Fibroblast of lung (primary cell): Measurements from ENCODE around the gene CHODL. TPM values are rescaled to one million over a fixed set of nuclear protein-coding genes. Genes with fewer than 3 reads are reported as not detected.

Experiments
- DNase-seq, 2 donors: peaks; one replicate each; pipeline versions ENCODE4 v3.0.0 to v3.0.0-alpha.2; 2010; ENCODE audit warnings: low read depth in 2 of 2
- H2AFZ ChIP-seq: 2 replicates; pipeline ENCODE4 v1.5.1; 2012; ENCODE audit warnings: low read length, control low read depth, inconsistent platforms
- H3K27ac ChIP-seq: 2 replicates; pipeline ENCODE4 v1.5.1; 2011; ENCODE audit warnings: low read length, control low read depth; ENCODE audit not compliant: insufficient read depth
- H3K27me3 ChIP-seq: 2 replicates; pipeline ENCODE4 v1.5.1; 2011; ENCODE audit warnings: mild to moderate bottlenecking, low read length; ENCODE audit not compliant: control insufficient read depth, insufficient read depth
- H3K36me3 ChIP-seq: 2 replicates; pipeline ENCODE4 v1.5.1; 2011; ENCODE audit warnings: low read length; ENCODE audit not compliant: control insufficient read depth, insufficient read depth
- H3K4me1 ChIP-seq: 2 replicates; pipeline ENCODE4 v1.5.1; 2011; ENCODE audit warnings: low read length; ENCODE audit not compliant: control insufficient read depth, insufficient read depth; ENCODE audit errors: extremely low read depth
- H3K4me2 ChIP-seq: 2 replicates; pipeline ENCODE4 v1.5.1; 2011; ENCODE audit warnings: low read length, control low read depth; ENCODE audit not compliant: insufficient read depth; ENCODE audit errors: extremely low read depth
- H3K4me3 ChIP-seq, 4 experiments: fragments of 200-600 bp in 1 of 4; sonication (generic) in 1 of 4; replicated peaks in 1 of 4; 2 replicates each; pipeline ENCODE4 v1.5.1; 2011 to 2016; ENCODE audit warnings: low read length in 4 of 4, low read depth in 3 of 4, mild to moderate bottlenecking in 3 of 4, control low read depth in 2 of 4, inconsistent platforms in 1 of 4, mixed read lengths in 1 of 4; ENCODE audit not compliant: insufficient read depth in 1 of 4; ENCODE audit errors: control extremely low read depth in 1 of 4
- H3K79me2 ChIP-seq: 2 replicates; pipeline ENCODE4 v1.5.1; 2012; ENCODE audit warnings: mild to moderate bottlenecking, low read length, inconsistent platforms; ENCODE audit not compliant: control insufficient read depth, insufficient read depth
- H3K9ac ChIP-seq: 2 replicates; pipeline ENCODE4 v1.5.1; 2011; ENCODE audit warnings: mild to moderate bottlenecking, low read length, control low read depth; ENCODE audit not compliant: insufficient read depth
- H3K9me3 ChIP-seq: 2 replicates; pipeline ENCODE4 v1.5.1; 2012; ENCODE audit warnings: low read depth, low read length; ENCODE audit not compliant: control insufficient read depth, insufficient read depth
- H4K20me1 ChIP-seq: 2 replicates; pipeline ENCODE4 v1.5.1; 2011; ENCODE audit warnings: low read length; ENCODE audit not compliant: control insufficient read depth, insufficient read depth; ENCODE audit errors: extremely low read depth
- CTCF ChIP-seq, 2 donors: IDR thresholded peaks in 1 of 2; conservative IDR thresholded peaks in 1 of 2; 1 replicate in 1 of 2; 2 replicates in 1 of 2; pipeline ENCODE4 v1.5.1; 2011 to 2012; ENCODE audit warnings: low read length in 2 of 2, control low read depth in 1 of 2, inconsistent platforms in 1 of 2, low read depth in 1 of 2, mild to moderate bottlenecking in 1 of 2
- EZH2 ChIP-seq: IDR thresholded peaks from 2 replicates; pipeline ENCODE4 v1.5.1; 2012; ENCODE audit warnings: low read length, control low read depth, mild to moderate bottlenecking; ENCODE audit errors: missing control alignments
- polyA plus RNA-seq, 2 donors: library from polyadenylated mRNA; depleted of rRNA in 1 of 2; stranded (reverse) in 1 of 2; unstranded in 1 of 2; fragments of >200 nt; gene quantifications; 2 replicates each; pipeline ENCODE4 v1.2.1, GENCODE V29; 2011 to 2012; ENCODE audit warnings: missing spikeins in 1 of 2
- total RNA-seq: library from RNA; depleted of rRNA; stranded (reverse); fragments of >200 nt; gene quantifications from 2 replicates; pipeline ENCODE4 v1.2.1, GENCODE V29; 2014

Gene CHODL
- total and polyA plus RNA-seq, 2 donors (not counting 1 experiment from before 2014, with no cell fraction given): 0.05 to 0.17 TPM

GRCh38 chr21:18269856-18270255 lies 25.2 kb downstream of the CHODL start:
- no peak overlapping the region for H3K4me3 ChIP-seq
- H3K79me2 ChIP-seq: no peaks in the 10 kb centered on the region
- TF ChIP-seq EZH2 (no peak), CTCF (conservative IDR thresholded peaks at IDR 0.05 in 1 of 2, IDR thresholded peaks at IDR 0.05 in 1 of 2; ENCODE audit: low read depth in 1 of 2, low read length in 2 of 2) (no peak)
- no peak overlapping the region for H2AFZ ChIP-seq
- H3K36me3 ChIP-seq: no peaks in the 10 kb centered on the region
- no peak for DNase-seq
- no peak overlapping the region for H3K9ac ChIP-seq
- no peak overlapping the region for H3K4me2 ChIP-seq
- H3K27me3 ChIP-seq: no peaks in the 10 kb centered on the region
- H3K9me3 ChIP-seq: no peaks in the 10 kb centered on the region
- no peak overlapping the region for H3K27ac ChIP-seq
- H4K20me1 ChIP-seq: no peaks in the 10 kb centered on the region
- H3K4me1 ChIP-seq: no peaks in the 10 kb centered on the region

- no peak overlapping the region for H3K9ac ChIP-seq
Observed at GRCh38 chr21:18273400-18273799, 28.8 kb downstream of the CHODL start.

GRCh38 chr21:18274370-18274769 lies 29.7 kb downstream of the CHODL start:
- Histone ChIP-seq H3K4me3 (no peak overlapping the region), H3K27ac (no peak overlapping the region), H2AFZ (no peak overlapping the region), H3K9ac (no peak overlapping the region), H3K36me3 (no peaks in the 10 kb centered on the region), H3K79me2 (no peaks in the 10 kb centered on the region), H3K4me1 (no peaks in the 10 kb centered on the region), H3K4me2 (no peak overlapping the region), H3K27me3 (no peaks in the 10 kb centered on the region), H3K9me3 (no peaks in the 10 kb centered on the region), H4K20me1 (no peaks in the 10 kb centered on the region)
- TF ChIP-seq CTCF (conservative IDR thresholded peaks at IDR 0.05 in 1 of 2, IDR thresholded peaks at IDR 0.05 in 1 of 2; ENCODE audit: low read depth in 1 of 2, low read length in 2 of 2): no peak
- DNase-seq: no peak

More at GRCh38 chr21:18273400-18273799, 28.8 kb downstream of the CHODL start:
- no peaks in the 10 kb centered on the region for H3K27me3 ChIP-seq
- H3K79me2 ChIP-seq: no peaks in the 10 kb centered on the region
- H3K36me3 ChIP-seq: no peaks in the 10 kb centered on the region
- no peak overlapping the region for H3K4me3 ChIP-seq
- no peak overlapping the region for H2AFZ ChIP-seq
- H3K9me3 ChIP-seq: no peaks in the 10 kb centered on the region
- no peaks in the 10 kb centered on the region for H3K4me1 ChIP-seq
- no peak overlapping the region for H3K27ac ChIP-seq
- no peak overlapping the region for H3K4me2 ChIP-seq
- no peaks in the 10 kb centered on the region for H4K20me1 ChIP-seq
- TF ChIP-seq CTCF (conservative IDR thresholded peaks at IDR 0.05 in 1 of 2, IDR thresholded peaks at IDR 0.05 in 1 of 2; ENCODE audit: low read depth in 1 of 2, low read length in 2 of 2) (no peak), EZH2 (no peak)
- DNase-seq: no peak
